LoVo (cell line): ENCODE results near the gene IL17REL.
"Not testable (repeated sequence)": the region's sequence is repeated elsewhere in the genome, so short reads cannot be mapped to it uniquely, and the experiment has no call there.

Experiments
- DNase-seq: peaks from one replicate; pipeline ENCODE4 v3.0.0-alpha.2; 2016; ENCODE audit warnings: low spot score

Gene IL17REL

DNA sequence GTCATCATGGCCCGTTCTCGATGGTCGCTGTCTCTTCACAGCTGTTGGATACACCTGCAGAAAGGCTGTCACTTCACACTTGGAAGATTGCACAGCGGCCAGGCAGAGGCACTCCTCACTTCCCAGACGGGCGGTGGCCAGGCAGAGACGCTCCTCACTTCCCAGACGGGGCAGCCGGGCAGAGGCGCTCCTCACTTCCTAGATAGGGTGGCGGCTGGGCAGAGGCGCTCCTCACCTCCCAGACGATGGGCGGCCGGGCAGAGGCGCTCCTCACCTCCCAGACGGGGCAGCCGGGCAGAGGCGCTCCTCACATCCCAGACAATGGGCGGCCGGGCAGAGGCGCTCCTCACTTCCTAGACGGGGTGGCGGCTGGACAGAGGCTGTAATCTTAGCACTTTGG is 22.7 kb downstream of the IL17REL start:
- not testable (repeated sequence) for DNase-seq

DNA sequence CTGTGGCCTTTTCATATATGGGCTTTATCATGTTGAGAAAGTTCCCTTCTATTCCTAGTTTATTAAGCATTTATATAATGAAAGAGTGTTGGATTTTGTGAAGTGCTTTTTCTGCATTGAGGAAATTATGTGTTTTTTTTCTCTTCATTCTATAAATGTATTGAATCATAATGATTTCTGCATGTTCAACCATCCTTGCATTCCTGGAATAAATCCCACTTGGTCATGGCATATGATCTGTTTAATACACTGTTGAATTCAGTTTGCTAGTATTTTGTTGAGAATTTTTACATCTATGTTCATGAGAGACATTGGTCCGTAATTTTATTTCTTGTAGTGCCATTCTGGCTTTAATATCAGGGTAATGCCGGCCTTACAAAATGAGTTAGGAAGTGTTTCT is 26.2 kb downstream of the IL17REL start:
- no peak for DNase-seq

DNA sequence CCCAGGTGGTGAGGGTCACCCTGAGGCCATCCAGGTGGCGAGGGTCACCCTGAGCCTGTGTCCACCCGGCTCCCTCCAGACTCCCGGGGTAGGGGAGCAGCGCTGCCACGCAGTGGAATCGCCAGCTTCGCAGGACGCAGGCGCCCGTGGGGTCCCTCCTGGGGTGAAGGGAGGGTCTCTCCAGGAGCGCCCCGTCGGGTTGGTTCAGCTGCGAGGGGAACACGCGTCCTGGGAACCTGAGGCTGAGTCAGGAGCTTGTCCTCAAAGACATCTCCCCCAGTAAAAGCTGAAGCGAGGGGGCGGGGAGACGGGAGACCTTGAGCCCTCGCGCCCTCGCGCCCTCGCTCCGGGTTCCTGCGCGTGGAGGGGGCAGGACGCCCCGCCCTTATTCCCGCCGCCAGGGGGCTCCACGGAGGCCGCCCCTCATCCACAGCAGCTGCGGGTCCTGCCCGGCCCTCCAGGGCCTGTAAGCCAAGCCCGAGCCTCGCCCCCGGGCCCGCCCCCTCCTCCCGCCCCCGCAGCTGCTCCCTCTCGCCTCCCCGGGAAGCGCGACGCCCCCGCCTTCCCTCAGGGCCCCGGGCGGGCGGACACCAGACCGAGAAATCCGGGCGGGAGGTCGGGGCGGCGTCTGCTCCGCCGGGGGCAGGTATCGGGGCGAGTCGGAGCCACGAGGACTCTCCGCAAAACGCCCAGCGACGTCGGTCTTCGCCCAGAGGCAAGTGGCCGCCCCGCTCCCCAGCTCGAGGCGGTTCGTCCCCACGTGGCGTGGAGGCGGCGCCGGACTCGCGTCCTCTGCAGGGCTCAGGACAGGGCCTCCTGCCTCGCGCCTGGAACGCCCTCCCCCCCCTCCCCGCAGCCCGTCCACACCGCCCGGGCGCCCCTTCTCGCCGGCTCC is 29.2 kb downstream of the IL17REL start:
- no peak for DNase-seq

DNA sequence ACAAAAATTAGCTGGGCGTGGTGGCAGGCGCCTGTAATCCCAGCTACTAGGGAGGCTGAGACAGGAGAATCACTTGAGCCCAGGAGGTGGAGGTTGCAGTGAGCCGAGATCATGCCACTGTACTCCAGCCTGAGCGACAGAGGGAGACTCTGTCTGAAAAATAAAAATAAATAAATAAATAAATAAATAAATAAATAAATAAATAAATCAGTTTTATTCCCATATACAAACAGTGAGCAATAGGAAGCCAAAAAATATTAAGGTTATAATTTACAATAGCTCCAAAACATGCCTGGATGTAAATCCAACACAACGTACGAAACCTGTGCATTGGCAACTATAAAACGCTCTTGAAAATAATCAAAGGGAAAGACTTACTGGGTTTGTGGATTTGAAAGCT is 30.8 kb downstream of the IL17REL start:
- DNase-seq: not testable (repeated sequence)

DNA sequence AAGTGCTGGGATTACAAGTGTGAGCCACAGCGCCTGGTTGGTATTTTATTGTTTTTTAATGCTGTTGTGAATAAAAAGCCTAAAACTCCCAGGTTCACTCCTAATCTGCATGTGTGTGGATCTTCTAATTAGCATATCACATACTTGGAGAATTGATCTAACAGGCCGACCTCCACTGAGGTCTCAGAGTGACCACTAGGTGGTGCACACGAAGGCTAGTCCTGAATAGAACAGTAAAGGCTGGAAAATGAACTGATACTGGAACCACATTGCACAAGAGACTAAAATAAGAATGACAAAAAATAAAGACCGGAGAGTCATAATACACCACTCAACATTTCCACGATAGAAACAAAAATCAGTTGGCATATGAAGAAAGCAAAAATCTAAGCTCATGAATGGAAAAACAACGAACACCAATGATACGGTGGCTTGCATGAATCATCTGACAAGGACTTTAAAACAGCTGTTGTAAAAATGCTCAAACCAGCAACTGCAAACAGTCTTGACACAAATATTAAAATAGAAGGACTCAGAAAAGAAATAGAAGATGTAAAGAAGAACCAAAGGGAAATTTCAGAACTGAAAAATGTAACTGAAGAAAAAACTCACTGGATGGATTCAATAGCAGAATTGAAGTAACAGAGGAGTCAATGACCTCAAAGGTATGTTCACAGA is 32.8 kb downstream of the IL17REL start:
- peak; percentile 52 for DNase-seq

DNA sequence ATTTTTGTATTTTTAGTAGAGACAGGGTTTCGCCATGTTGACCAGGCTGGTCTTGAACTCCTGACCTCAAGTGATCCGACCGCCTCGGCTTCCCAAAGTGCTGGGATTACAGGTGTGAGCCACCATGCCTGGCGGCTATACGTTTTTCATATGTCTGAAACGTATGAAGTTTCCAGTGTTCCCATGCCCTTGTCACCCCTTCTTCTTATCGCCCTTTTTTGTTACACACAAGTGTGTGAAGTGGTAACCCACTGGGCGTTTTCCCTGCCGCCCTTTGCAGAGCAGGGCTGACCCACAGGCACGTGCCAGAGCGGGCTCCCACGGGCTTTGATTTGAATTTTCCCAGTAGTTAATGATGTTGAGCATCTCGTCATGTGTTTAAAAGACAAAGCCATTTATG is 35.0 kb downstream of the IL17REL start:
- no peak for DNase-seq

DNA sequence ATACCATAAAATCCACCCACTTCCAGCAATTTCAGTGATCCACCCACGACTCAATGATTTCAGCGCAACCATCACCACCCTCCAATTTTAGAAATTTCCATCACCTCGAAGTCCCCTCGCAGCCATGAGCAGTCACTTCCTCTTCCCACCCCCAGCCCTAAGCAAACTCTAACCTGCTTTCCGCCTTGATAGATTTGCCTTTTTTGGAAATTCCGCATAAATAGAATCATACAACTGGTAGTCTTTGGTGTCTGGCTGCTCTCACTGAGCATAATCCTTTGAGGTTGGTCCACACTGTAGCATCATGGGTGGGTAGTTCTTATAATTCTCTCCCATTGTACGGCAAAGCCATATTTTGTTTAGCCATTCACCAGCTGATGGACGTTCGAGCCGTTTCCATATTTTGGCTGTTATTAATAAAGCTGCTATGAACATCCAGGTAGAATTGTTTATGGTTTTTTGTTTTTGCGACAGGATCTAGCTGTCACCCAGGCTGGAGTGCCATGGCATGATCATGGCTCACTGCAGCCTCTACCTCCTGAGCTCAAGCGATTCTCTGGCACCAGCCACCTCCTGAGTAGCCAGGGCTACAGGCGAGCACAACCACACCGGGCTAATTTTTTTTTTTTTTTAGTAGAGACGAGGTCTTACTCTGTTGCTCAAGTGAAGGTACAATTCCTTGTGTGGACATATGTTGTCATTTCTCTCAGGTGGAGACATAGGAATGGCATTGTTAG is 36.0 kb downstream of the IL17REL start:
- DNase-seq: no peak

DNA sequence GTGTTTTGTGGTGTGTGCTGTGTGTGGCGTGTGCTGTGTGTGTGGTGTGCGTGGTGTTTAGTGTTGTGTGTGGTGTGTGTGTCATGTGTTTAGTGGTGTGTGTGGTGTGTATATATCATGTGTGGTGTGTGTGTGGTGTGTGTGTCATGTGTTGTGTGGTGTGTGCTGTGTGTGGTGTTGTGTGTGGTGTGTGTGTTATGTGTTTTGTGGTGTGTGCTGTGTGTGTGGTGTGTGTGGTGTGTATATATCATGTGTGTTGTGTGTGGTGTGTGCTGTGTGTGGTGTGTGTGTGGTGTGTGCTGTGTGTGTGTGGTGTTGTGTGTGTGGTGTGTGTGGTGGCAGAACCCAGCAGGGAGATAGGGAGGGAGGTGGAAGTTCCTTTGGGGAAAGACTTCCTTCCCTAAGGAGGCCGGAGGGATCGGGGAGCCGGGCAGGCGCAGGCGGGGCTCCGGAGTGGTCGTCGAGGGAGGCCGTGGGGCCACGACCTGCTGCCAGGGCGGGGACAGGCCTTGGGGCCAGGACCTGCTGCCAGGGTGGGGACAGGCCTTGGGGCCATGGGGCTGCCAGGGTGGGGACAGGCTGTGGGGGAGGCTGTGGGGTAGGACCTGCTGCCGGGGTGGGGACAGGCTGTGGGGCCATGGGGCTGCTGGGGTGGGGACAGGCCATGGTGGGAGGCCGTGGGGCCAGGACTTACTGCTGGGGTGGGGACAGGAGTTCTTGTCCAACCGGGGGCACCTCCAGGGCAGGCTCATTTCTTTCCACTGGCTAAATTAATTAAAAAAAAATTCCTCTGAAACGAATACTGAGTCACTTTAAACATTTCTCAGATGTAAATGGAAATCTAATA is 36.8 kb downstream of the IL17REL start:
- no peak for DNase-seq

DNA sequence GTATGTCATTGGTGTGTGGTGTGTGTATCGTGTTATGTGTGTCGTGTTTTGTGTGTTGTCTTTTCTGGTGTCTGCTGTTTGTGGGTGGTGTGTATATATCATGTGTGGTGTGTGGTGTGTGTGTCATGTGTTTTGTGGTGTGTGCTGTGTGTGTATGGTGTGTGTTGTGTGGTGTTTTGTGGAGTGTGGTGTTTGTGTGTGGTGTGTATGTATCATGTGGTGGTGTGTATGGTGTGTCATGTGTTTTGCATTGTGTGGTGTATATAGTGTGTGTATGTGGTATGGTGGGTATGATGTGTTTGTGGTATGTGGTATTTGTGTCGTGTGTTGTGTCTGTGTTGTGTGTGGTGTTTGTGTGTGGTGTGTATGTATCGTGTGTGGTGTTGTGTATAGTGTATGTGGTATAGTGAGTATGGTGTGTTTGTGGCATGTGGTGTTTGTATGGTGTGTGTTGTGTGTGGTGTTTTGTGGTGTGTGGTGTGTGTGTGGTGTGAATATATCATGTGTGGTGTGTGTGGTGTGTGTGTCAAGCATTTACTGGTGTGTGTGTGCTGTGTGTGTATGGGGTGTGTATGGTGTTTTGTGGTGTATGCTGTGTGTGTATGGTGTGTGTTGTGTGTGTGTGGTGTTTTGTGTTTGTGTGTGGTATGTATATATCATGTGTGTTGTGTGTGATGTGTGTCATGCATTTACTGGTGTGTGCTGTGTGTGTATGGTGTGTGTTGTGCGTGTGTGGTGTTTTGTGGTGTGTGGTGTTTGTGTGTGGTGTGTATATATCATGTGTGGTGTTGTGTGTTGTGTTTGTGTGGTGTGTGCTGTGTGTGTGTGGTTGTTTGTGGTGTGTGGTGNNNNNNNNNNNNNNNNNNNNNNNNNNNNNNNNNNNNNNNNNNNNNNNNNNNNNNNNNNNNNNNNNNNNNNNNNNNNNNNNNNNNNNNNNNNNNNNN is 39.3 kb downstream of the IL17REL start:
- DNase-seq: no peak

DNA sequence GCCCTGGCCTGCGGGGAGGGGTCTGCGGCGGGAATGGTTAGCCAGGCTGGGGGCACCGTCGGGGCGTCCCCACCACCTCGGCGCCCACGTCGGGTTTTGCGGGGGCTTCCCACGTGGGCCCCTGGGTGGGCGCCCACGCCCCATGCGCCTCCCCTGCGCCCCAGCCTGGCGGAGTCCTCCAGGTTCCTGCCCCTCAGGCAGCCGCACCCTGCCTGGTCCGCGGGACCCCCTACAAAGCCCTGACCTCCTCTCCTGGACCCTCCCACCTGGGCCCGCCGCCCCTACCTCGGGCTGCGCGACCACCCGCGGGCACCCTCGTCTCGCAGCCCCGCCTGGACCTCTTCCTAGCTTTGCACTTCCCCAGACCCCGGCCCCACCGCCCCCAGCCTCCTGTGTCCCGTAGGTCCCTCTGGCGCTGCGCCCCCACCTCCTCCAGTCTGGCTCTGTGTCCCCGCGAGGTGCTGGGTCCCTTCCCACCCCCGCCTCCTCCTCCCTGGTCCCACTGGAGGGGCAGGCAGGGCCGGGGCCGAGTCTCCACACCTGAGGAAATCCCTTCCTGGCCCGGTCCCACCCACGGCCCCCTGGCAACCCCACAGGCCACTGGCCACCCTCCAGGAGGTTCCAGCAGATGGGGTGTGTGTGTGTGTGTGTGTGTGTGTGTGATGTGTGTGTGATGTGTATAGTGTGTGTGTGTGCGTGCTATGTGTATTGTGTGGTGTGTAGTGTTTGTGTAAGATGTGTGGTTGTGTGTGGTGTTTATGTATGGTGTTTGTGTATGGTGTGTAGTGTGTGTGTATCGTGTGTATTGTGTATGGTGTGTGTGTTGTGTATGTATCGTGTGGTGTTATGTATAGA is 40.2 kb downstream of the IL17REL start:
- DNase-seq: no peak

DNA sequence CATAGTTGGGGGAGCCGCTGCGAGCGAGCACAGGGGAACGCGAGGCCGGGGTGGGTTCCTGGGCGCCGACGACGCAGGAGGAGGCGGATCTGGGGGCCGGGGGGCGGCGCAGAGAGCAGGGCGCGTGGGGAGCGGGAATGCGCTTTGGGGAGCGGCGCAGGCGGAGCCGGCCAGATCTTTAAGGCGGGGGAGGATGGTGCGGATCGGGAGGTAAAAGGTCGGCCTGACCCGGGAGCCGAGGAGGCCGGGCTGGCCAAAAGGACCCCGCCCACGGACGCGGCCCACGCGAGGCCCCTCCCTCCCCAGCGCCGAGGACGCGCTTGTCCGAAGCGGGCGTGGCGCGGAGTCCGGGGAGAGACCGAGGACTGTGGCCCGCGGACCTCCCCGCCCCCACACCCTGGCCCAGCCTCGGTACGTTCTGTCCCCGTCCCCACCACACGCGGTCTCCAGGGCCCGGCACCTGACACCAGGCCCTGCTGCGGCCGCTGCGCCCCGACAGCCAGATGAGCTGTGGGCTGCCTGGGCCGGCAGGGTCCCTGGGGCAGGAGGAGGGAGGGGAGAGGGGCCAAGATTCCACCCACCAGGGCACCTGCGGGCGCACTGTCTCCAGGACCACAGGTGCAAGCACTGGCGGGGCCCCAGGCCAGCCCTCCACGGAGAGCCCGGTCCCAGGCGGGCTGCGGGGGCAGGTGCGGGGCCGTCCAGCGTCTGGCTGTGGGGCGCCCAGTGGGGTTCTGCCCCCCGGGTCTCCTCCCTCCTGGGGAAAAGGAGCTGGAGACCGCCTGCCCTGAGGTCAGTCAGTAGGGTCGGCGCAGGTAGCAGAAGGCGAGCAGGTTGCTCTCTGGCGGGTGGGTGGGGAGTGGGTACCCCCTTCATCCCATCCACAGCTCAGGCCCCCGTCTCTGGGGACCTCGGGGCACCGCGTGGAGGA is 41.1 kb downstream of the IL17REL start:
- DNase-seq: peak; percentile 83

DNA sequence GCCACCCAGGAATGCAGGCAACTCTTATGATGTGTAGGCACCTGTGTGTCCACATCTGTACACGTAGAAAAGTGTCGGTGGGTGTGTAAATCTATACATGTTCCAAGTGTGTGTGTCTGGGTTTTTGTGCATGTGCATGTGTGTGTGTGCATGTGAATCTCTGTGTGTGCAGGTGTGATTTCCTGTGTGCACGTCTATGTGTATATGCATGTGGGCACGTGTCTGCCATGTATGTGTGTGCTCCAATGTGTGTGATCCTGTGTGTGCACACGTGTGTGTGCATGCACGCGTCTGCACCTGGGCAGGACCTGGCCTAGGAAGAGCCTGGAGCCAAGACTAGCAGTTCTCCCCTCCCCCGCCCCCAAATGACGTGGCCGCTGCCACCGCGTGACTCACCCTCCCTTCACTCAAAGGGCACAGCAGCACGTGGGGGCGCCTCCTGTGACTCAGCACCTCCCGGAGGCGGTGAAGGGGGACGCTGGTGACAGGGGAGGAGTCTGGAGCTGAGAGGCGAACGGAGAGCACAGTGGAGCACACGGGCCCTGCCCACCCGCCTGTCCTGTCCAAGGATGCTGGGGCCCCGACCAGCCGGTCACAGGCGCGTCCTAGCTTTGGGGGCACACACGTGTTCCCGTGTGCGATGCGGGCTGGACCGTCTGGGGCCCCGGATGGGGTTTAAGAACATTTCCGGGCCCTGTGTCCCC is 41.9 kb downstream of the IL17REL start:
- peak; percentile 98 for DNase-seq

DNA sequence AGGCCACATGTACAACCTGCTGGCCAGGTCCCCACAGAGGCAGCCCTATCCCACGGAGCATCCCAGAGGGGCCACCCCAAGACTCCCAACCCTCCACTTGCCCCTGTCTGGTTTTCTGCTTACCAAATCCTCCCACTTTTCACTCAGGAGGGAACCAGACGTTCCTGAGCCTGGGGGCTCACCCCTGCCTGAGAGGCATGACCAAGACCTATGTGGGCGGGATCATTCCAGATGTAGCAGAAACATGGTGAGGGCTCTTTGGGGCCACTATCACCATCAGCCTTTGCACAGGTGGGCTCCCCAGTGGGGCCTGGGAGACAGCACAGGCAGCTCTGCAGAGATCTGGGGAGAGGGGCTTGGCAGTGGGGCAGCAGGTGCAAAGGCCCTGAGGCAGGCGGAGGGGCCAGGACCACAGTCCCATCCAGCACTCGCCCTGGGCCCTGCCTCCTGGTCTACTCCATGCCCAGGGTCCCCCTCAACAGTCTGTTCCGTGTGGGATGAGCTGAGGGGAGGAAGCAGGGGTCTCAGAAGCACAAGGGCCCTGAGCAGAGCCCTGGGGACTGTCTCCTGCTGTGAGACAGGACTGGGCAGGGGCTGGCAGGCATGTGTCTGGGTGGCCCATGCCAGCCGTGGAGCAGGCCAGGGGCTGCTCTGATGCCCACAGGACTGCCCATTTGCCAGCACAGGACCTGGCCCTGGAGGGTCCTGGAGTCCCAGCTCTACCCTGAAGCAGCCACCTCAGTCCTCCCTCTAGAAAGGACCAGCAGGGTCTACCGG is 42.6 kb downstream of the IL17REL start:
- no peak for DNase-seq

DNA sequence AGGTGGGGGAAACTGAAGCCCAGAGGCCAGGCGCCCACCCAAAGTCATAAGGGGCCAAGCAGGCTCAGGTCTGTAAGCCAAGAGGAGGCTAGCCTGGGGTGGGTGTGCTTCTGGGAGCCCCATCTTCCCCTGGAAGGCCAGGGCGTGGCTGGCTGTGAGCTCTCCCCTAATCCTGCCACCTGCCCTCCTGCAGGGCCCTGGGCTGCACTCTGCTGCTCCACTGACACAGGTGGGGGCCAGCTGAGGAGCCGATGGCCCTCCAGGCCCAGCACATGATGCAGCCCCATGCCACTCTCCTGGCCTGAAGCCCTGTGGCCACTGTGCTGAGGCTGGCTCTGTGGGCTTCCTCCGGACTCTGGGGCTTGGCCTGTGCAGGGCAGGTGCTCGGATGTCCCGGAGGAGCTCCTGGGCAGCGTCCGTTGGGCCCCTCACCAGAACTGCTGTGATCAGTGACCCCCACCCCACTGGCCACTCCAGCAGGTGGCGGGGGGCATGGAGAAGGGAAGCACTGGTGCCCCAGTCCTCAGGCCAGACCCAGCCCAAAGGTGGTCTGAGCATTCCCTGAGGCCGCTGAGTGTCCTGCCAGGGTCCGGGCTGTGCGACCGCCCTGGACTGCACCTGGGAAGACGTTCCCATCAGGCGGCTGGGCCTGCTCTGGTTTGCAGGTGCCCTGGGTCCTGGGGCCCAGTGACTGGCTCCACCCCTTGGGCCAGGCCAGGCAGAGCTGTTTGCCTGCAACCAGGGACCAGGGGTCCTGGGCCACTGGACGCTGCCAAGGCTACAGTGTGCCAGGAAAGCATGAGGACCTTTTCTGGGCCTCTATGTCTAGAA is 43.5 kb downstream of the IL17REL start:
- DNase-seq: no peak

DNA sequence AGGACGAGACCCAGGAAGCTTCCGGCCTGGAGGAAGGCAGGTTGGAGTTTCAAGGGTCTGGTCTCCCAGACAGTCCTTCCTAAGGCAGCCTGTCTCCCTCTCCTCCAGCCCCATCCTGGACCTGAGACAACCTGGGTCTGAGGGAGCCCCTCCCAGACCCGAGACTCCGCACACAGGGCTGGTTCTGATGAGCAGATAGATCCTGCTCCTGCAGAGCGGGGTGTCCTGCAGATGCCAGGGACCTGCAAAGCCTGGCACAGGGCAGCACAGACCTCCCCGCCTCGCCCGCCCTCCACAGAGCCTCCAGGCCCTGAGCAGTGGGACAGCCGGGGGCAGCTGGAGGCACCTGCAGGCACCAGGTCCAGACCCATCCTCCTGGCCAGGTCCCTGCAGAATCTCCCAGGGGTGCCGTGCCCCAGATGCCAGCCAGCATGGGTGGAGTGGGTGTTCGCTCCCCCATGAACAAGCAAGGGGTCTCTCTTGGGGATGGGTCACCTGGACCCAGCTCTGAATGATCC is 44.2 kb downstream of the IL17REL start:
- DNase-seq: no peak

DNA sequence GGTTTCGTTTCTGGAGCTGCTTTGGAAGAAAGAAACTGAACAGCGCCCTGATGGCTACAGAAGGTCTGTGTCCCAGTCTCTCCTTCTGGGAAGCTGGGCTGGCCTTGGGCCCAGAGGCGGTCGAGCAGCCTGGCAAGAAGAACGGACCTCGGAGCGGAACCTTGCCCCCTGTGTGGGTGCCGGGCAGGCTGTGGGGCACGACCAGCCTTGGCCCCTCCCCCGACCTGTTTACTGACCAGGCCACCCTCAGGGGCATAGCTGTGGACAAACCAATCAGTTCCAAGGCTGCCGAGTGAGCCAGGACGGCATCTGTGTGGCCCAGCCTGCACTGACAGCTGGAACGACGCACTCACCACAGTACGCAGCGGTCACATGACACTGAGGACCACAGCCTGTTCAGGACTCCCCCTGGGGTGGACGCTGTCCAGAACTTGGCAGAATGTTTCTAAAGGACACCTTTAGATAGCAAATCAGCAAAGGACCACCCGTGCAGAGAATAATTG is 44.8 kb downstream of the IL17REL start:
- DNase-seq: no peak
